ENCODE measurements around the gene KRT33A. TPM values are rescaled to one million over a fixed set of nuclear protein-coding genes. Genes with fewer than 3 reads are reported as not detected.

Gene KRT33A
- total and polyA plus RNA-seq, 2 experiments from 2014 or later, result not detected

DNA sequence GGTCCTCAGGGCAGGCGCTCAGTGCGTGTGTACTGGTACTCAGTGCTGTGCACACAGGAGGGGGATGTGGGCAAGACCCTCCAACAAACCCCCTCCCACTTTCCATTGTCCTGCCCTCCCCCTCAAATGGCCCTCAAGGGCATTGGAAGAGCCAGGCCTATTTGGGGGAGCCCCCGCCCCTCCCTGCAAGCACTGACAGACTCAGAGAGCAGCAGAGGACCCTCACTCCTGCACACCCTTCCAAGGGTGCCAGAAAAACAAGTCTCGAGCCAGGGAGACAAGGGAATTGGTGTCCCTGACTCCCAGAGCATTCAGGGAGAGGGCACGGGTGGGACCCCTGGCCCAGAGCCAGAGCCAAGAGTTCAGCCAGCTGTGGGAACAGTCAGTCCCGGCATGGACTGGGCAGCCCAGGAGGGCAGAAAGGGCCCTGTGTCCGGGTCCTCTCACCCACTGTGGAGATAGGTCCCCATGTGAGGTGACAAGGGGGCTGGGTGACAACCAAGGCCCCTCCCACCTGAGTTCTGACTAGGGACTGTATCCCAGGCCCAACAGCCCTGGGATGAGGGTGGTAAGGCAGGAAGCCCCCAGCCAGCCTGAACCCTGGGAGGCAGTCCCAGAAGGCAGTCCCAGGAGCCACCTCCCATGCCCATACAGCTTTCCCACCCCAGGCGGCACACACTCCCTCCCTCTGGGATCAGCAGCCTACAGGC, 23.1 kb downstream of the KRT33A start (continued):
- TF ChIP-seq, protein P1, sequence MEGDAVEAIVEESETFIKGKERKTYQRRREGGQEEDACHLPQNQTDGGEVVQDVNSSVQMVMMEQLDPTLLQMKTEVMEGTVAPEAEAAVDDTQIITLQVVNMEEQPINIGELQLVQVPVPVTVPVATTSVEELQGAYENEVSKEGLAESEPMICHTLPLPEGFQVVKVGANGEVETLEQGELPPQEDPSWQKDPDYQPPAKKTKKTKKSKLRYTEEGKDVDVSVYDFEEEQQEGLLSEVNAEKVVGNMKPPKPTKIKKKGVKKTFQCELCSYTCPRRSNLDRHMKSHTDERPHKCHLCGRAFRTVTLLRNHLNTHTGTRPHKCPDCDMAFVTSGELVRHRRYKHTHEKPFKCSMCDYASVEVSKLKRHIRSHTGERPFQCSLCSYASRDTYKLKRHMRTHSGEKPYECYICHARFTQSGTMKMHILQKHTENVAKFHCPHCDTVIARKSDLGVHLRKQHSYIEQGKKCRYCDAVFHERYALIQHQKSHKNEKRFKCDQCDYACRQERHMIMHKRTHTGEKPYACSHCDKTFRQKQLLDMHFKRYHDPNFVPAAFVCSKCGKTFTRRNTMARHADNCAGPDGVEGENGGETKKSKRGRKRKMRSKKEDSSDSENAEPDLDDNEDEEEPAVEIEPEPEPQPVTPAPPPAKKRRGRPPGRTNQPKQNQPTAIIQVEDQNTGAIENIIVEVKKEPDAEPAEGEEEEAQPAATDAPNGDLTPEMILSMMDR (conservative IDR thresholded peaks at IDR 0.05; ENCODE audit: low read depth in 2 of 2), result no peak
- TF ChIP-seq POLR2AphosphoS5 (IDR thresholded peaks at IDR 0.05; ENCODE audit: low read depth), result no peak

- no peak overlapping the region for H2AFZ ChIP-seq
- H3K27ac ChIP-seq (ENCODE audit: low read depth), result no peak overlapping the region
- no peaks in the 10 kb centered on the region for H3K79me2 ChIP-seq (replicated peaks; ENCODE audit: insufficient read depth)
- H3K4me3 Mint-ChIP-seq, result no peak overlapping the region
- no peak overlapping the region for H3K4me3 ChIP-seq
- H4K20me1 ChIP-seq (replicated peaks; ENCODE audit: insufficient read depth), result no peaks in the 10 kb centered on the region
- ATAC-seq (no peak), DNase-seq (ENCODE audit: low spot score) (no peak)
- no peaks in the 10 kb centered on the region for H3K36me3 Mint-ChIP-seq (ENCODE audit: low read depth)
- H3K4me1 Mint-ChIP-seq, result no peaks in the 10 kb centered on the region; the same call in 2 of the 3 replicates
- no peaks in the 10 kb centered on the region for H3F3A ChIP-seq (replicated peaks; ENCODE audit: low read depth)
- H3K9me3 Mint-ChIP-seq, result no peaks in the 10 kb centered on the region; the same call in 2 of the 3 replicates
- peaks cover 11% of the 10 kb centered on the region for H3K27me3 Mint-ChIP-seq (ENCODE audit: insufficient read depth, low read depth, poor library complexity)
- no peaks in the 10 kb centered on the region for H3K36me3 ChIP-seq (ENCODE audit: insufficient read depth)
- H3K27ac Mint-ChIP-seq, result no peak overlapping the region
- no peak overlapping the region for H3K4me2 ChIP-seq
- H3K27me3 ChIP-seq (ENCODE audit: insufficient read depth), result no peaks in the 10 kb centered on the region
- H3K4me1 ChIP-seq (ENCODE audit: insufficient read depth), result no peaks in the 10 kb centered on the region
- no peaks in the 10 kb centered on the region for H3K9me2 ChIP-seq (ENCODE audit: insufficient read depth)
- TF ChIP-seq NANOG (IDR thresholded peaks at IDR 0.05; ENCODE audit: borderline replicate concordance), result no peak
- no peak for TF ChIP-seq STAT1 (IDR thresholded peaks at IDR 0.05; ENCODE audit: unreplicated experiment)
- TF ChIP-seq JUNB (IDR thresholded peaks at IDR 0.05; ENCODE audit: unreplicated experiment), result no peak
- no peak for TF ChIP-seq ZNF114 (CRISPR knock-in tag; IDR thresholded peaks at IDR 0.05)
- TF ChIP-seq, protein P2, sequence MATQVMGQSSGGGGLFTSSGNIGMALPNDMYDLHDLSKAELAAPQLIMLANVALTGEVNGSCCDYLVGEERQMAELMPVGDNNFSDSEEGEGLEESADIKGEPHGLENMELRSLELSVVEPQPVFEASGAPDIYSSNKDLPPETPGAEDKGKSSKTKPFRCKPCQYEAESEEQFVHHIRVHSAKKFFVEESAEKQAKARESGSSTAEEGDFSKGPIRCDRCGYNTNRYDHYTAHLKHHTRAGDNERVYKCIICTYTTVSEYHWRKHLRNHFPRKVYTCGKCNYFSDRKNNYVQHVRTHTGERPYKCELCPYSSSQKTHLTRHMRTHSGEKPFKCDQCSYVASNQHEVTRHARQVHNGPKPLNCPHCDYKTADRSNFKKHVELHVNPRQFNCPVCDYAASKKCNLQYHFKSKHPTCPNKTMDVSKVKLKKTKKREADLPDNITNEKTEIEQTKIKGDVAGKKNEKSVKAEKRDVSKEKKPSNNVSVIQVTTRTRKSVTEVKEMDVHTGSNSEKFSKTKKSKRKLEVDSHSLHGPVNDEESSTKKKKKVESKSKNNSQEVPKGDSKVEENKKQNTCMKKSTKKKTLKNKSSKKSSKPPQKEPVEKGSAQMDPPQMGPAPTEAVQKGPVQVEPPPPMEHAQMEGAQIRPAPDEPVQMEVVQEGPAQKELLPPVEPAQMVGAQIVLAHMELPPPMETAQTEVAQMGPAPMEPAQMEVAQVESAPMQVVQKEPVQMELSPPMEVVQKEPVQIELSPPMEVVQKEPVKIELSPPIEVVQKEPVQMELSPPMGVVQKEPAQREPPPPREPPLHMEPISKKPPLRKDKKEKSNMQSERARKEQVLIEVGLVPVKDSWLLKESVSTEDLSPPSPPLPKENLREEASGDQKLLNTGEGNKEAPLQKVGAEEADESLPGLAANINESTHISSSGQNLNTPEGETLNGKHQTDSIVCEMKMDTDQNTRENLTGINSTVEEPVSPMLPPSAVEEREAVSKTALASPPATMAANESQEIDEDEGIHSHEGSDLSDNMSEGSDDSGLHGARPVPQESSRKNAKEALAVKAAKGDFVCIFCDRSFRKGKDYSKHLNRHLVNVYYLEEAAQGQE (IDR thresholded peaks at IDR 0.05; ENCODE audit: unreplicated experiment), result no peak
- TF ChIP-seq EZH2phosphoT487 (IDR thresholded peaks at IDR 0.05; ENCODE audit: unreplicated experiment), result no peak
- TF ChIP-seq CREB1 (CRISPR knock-in tag; IDR thresholded peaks at IDR 0.05; ENCODE audit: low read depth), result no peak
- no peak for TF ChIP-seq ZNF331 (CRISPR knock-in tag; IDR thresholded peaks at IDR 0.05; ENCODE audit: low read depth)
- no peak for TF ChIP-seq ETS1 (IDR thresholded peaks at IDR 0.05)
- no peak for TF ChIP-seq EZH2 (IDR thresholded peaks at IDR 0.05; ENCODE audit: low read depth, unreplicated experiment)
Observed at GRCh38 chr17:41326173-41327145, 24.2 kb downstream of the KRT33A start.

All from GM23338 (cell line).